HG03064 (cell line): ENCODE measurements around the gene SSBP4.

Source experiments
- ATAC-seq: cut with Tn5 transposase; IDR thresholded peaks from one replicate; pipeline ENCODE4 v1.9.1; 2021; ENCODE audit warnings: low read depth; ENCODE audit not compliant: unreplicated experiment

SSBP4 gene

DNA sequence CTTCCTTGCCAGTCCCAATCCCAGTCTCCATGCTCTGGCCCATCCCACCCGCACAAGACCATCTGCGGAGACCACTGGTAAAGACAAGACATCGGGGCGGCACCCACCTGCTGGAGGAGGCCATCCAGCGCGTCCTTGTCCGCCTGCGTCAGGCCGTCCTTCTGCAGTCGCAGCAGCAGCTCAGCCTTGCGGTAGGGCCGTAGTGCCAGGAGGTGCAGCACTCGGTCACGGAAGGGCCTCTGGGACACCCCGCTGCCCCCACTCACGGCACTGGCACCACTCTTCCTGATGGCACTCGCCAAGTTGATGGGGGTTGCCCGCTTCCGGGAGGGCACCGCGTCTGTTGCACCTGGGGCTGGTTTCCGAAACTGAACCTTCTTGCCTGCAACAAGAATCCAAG lies 42.3 kb downstream of the SSBP4 start:
- no peak for ATAC-seq

DNA sequence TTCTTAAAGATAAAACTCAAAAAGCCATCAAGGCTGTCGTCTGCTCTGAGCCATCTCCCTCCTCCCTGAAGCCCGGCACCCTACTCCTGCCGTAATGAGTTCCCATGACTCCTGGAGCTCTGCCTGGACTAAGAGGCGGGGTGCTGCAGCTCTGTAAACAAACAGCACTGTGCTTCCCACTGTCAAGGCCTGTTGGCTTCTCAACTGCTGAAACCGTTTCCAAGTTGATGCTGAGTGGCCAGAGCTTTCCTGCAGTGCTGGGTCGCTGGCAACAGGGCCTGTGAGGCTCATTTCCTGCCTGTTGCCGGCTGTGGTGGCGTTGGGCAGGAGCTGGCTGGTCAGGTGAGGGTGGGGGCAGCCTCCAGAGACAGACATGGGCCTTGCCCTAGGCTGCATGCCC lies 45.4 kb downstream of the SSBP4 start:
- ATAC-seq: no peak

DNA sequence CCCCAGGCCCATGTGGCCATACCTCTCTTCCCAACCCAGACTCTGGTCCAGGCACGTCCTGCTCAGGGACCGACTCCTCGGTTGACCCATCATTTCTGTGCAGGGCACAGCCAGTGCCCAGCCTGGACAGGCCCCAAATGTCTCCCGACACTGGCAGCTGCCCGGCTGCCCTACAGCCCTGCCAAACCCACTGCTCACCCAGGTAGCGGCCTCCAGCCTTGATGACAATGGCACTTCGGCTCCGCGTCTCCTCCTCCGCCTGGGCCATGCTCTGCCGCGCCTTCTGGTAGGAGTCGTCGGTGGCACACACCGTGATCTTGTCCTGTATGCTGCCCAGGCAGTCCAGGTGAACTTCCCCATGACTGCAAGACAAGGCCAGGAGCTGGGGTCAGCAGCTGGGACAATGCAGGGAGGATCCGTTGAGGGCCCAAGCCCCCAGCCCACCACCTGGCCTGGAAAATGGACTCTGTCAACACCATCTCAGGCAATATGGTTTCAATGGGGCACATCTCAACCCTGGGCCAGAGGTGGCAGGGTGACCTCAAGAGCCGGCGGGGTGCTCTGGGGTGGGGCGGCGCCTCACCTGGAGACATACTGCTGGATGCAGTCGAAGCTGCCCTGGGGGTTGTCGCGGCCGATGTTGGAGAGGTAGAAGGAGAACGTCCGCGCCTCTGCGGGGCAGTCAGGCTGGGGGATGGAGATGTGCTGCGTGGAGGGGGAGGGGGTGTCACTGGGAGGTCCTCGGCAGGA lies 46.2 kb downstream of the SSBP4 start:
- no peak for ATAC-seq

DNA sequence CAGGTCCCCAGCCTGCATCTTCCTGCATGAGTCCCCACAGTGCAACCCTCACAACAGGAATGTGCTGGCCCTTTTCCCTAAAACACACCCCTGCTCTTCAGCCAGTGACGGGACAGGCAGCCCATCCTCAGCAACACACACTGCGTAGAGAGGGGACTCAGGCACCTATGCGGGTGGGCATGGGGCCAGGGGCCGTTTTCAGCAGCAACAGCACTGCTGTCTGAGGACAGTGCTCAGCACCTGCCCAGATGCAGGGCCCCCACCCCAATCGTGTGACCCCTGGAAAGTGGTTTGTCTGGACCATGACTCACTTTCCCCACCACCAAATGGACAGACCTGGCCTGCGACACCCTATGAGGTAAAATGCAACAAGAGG lies 46.8 kb downstream of the SSBP4 start:
- ATAC-seq: no peak

DNA sequence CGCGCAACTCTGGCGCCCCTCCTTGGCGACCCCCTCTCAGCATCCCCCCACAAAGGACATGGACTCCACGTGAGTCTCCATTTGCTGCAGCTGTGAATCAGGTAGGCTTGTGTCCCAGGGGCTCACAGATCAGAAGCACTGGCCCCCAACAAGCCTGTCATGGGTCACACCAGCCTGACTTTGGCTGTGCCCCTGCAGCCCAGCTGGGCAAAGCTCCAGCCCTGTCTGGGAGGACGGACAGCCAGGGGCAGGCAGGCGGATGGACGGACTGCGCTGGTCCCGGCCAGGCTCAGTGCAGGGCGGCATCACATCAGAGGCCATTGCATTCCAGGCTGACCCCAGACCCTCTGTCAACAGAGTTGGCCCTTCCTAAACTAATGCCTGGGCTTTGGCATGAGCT lies 47.2 kb downstream of the SSBP4 start:
- ATAC-seq: no peak

DNA sequence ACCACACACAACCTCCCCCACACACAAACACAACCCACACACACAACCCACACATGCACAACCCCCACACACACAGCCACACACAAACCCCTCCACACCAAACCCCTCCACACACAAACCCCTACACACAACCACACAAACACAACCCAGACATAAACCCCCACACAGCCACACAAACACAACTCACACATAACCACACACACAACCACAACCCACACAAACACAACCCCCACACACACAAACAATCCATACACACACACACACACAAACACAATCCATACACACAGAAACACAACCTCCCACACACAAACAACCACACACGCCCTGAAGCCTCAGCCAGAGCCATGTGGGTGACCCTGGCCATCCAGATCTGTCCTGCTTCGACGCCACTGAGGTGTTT lies 48.8 kb downstream of the SSBP4 start:
- ATAC-seq: no peak

DNA sequence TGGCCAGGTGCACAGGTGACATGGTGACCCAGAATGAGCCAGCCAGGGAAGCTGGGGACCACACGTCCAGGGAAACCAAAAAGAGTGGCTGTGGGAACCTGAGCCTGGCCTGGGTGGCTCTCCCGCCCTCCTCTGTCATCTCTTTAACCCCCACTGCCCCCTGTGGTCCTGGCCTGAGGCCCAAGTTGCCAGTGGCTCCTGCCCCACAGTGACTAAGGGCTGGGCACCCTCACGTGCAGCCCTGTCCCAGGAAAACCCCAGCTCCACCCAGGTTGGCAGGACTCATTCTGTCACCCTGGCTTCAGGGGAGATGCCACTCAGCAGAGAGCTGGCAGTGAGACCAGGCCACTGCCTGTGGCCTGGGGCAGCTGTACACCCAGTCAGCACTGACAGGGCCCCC lies 49.3 kb downstream of the SSBP4 start:
- no peak for ATAC-seq

DNA sequence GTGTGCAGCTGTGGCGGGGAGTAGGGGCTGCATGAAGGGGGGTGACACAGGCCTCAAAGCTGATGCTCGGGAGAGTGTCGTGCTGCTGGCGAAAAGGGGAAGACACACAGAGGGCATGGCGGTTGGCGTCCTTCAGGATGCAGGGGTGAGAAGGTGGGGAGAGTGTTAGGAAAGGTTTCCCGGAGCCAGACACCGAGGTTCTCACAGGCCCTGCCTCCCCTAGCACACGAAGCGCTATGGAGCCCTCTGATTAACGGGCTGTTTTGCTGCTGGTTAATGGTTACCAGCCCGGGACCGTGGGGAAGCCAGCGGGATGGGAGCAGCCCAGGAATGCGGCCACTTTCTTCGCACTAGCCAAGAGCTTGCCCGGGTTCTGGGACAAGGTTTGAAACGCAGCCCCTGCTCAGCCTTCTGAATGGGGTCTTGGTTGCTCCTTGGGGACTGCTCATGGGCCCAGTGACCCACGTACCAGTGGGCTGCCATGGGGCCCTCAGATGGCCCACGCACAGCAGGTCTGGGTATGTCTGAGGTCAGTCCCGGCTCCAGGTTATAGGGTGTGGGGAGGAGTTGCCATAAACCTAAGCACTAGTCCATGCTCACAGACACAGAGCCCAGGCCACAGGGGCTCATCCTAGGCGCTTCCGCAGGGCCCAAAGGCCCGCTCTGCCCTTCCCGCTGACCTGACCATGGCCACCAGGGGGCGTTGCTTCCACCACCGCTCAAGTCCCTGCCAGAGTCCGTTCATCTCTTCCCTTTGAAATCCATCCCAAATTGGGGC lies 50.1 kb downstream of the SSBP4 start:
- ATAC-seq: no peak

DNA sequence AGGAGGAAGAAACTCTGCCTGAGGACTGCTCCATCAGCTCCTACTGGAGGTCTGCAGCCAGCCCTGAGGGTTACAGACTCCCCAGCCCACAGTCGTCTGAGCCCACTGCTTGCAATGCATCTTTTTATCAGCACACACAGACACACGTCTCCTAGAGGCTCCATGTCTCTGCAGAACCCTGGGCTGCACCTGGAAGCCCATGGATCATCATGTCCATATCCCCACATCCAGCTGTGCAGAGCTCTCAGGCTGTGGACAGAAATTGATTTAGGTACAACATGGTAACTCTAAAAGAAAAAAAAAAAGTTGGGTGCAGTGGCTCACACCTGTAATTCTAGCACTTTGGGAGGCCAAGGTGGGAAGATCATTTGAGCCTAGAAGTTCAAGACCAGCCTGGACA lies 51.6 kb downstream of the SSBP4 start:
- ATAC-seq: no peak

DNA sequence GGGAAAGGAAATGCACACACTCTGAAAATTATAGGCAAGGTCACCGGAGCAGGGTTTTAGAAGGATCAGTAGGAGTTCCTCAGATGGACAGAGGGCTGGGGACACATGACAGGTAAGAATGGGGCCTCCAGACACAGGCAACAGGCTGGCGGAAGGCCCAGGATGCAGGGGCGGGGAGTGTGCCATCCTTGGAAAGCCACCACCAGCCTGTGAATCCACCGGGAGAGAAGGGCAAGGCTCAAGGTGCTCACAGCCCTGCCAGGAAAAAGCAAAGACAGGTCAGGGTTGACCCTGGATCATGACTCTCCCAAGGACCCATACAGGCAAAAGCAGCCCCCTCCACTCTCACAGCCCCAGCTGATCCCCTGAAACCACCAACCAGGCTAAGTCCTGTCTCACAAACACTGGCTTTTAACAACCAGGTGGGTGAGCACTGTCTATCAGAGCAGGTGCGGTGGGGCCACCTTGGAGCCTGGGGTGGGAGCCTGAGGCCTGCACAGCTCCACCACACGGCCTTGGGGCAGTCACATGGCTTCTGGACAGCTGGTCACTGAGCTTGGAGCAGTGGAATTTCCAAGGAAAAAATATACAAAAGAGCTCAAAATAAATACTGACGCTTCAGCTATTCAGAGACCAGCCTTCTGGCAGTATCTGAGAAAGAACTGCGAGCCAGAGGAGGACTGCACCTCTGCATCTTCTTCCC lies 54.0 kb downstream of the SSBP4 start:
- no peak for ATAC-seq

DNA sequence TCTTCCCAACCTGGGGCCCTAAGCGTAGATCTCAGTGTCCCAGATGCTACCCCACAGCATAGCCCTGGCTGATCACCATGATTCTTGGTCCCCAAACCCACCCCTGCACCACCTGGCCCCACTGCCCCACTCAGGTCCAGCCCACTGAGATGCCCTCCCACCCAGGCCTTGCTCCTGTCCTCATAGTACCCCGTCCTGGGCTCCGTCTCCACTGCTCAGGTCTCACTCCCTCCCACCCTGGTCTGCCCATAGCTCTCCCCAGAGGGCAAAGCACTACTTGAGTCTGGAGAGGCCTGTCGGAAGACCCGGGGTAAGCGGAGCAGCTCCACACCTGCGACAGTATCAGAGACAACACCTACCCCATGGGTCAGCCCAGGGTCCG lies 54.5 kb downstream of the SSBP4 start:
- no peak for ATAC-seq

DNA sequence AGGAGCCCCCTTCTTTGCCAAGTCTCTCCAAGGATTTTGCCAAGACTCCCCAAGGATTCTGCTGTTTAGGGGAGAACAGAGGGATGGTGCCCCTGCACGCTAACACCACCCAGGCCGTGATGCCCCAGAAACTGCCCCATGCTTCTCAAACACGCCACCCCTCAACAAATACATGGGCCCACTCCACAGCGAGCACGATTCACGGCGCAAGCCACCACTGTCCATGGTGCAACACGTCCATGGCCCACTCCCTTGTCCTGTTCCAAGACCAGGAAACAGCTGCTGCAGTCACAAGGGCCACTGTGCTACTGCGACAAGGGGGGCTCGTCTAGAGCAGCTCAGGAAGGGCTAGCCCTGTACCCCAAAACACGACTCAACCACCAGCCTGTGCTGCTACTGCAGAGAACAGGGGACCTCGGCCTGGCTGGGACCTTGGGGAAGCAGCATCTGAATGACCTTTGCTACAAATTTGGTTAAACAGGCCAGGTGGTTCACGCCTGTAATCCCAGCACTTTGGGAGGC lies 55.2 kb downstream of the SSBP4 start:
- ATAC-seq: no peak

DNA sequence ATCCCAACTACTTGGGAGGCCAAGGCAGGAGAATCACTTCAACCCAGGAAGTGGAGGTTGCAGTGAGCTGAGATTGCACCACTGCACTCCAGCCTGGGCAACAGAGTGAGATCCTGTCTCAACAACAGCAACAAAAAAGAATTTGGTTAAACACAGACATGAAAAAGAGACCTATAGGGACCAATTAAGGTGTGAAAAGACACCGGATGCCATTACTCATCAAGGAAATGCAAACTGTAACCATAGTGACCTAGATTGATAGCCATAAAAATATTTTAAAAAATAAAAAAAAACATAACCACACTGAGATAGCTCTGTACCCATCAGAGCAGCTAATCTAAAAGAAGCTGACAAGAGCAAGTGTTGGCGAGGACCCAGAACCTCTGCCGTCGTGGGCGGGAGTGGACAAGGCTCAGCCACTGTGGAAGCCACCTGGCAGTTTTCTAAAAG lies 55.8 kb downstream of the SSBP4 start:
- no peak for ATAC-seq

DNA sequence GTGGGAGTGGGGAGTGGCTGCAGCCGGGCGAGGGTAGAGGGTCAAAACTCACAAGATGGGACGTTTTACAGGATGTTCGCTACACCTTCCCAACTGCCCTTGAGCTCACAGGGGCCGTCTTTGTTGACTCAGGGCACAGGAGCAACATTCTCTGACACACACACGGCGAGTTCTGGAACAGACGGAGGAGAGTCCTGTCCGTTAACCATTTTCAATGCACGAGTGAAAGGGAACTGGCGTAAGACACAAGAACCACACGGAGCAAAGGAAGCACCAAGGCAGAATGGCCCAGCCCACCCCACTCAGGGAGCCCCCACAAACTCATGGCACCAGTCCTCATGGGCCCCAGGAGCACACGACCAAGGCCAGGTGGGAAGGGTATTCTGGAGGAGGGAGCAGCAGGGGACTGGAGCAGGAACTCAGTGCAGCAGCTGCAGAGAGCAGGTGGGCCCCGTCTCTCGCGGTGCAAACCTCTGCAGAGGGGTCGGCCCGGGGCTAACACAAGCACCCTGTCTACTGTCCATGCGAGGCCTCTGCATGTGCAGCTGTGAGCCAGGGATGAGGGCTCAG lies 56.6 kb downstream of the SSBP4 start:
- ATAC-seq: no peak

DNA sequence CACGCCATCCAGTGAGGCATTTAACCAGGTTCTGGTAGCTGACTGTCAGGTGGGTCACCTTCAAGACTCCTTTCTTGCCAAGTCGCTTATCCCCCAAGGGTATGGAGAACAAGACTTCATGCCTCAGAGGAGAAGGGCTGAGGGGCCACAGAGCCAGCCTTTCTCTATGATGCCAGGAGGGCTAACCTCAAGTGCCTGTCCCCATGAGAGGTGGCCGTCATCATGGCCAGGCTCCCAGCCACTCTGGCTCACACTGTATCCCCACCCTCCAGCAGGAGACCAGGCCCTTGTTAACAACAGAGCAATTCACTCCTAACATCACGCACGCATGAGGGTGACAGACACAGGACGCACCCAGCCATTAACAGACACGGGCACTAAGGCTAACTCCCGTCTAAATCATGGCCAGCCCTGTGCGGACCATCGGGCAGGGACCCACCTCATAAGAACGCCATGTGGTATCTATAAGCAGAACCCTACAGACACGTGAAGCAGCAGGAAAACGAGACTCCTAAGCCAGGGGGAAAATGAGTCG lies 57.4 kb downstream of the SSBP4 start:
- no peak for ATAC-seq

DNA sequence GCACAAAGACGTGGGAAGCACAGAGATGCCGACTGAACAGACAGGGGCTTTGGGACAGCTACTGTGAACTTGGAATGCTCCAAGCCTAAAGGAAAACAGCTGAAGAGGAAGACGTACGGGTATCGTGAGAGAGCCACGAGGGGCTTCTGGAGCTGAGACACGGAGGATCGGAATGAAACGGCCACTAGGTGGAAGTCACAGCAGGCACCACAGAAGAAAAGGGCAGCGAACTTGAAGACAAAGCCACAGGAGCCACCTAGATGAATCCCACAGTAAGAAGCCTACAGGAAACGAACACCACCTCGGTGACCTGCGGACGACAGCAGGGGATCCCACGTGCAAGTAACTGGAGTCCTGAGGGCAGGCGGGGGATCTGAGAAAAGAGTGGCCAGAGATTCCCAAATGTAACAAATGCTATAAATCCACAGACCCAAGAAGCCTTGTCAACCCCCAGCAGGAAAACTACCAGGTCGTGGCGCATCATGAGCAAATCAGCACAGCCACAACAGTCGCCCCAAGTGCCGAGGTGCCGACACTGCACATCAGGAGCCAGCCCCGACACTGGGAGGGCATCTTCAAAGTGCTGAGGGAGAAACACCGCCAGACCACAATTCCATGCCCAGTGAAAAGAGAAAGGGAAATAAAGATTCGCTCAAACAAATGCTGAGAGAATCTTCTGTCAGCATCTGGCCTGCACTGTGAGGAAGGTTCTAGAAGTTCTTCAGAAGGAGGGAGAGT lies 58.0 kb downstream of the SSBP4 start:
- no peak for ATAC-seq

DNA sequence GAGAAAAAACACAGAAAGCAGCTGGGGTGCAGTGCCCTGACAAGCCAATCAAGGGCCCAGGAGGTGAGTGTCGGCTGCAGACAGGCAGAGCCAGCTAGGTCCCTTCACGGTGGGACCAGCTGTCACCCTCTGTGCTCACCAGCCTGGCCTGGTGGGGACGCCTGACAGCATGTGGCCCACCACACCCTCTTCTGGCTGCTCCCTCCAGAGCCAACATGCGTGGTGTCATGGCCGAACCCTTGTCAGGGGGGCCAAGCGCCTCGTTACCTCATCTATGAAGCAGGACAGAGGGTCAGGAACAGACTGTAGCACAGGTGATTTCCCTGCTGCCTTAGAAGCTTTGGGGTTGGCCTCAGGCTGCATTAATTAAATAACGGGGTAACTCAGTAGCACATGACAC lies 58.8 kb downstream of the SSBP4 start:
- ATAC-seq: no peak

DNA sequence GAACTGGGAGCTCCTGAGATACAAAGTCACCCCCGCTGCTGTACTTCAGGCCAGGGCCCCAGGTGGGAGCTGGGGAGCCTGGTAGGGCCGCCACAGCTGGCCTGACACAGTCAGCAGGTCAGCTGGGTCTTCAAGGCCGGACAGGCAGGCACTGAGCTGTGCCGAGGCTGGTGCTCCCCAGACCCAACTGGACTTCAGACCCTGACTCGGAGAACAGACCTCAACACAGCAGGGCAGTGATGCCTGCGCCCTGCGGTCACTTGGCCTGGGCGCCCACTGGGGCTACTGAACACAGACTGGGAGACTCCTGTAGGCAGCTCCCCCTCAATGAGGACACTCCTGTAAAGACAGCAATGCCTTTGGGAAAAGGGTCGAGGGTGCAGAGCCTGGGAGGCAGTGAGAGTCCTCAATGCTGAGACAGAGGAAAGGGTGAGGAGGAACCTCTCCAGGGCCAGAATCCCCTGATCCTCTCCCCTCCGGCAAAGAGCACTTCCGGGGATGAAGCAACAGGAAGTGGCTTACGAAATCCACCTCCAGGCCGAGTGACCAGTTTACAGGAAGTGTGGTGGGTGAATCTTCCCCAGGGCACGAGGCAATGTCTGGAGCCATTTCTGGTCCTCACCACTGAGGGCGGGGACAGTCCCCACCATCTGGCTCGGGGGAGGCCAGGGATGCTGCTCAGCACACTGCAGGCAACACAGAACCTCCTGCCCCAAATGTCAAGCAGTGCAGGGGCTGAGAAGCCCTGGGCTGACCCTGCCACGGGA lies 59.5 kb downstream of the SSBP4 start:
- ATAC-seq: no peak

DNA sequence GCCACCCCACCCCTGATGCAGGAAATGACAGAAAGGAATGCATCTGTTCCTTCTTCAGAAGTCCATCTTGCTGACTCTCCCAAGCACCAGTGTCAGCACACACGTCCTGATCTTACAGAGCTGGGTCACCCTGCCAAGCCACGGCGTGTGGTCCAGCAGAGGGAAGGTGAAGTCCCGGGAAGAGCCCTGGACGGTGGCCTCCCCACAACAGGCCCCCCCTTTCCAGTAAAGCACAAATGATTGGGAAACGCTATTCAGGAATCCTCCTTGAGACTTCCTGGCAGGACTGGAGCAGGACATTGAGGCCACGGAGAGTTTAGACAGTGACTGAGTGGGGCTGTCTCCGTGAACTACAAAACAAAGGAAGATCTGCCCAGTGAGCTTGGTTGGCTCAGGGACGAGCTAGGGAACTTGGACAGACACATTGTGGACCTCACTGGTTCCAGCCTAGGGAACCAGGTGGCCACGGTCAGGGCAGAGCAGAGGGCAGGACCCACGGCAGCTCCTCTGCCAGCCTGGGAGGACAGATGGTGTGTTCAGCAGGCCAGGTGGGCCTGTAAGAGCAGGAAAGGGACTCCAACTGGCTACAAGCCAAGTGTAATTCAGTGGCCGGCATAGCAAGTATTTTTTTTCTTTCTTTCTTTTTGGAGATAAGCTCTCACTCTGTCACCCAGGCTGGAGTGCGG lies 61.0 kb downstream of the SSBP4 start:
- ATAC-seq: no peak
